CD4-positive, alpha-beta T cell (primary cell): ENCODE data around the gene DYNC1H1. TPM values are rescaled to one million over a fixed set of nuclear protein-coding genes. Genes with fewer than 3 reads are reported as not detected.

Experiments used
- ATAC-seq: fragments of 200-7000 bp; cut with Tn5 transposase; one replicate; pipeline ENCODE4 v1.10.0; 2022; ENCODE audit warnings: mild to moderate bottlenecking; ENCODE audit not compliant: poor library complexity
- CTCF ChIA-PET: fragments of 350-600 bp; sonication (Branson Sonifier 250); formaldehyde crosslinking; loops from one replicate; lab custom pipeline; 2021; ENCODE audit warnings: antibody characterized with exemption, inconsistent platforms; lab: Charles Lee
- POLR2A ChIA-PET: fragments of 350-600 bp; sonication (Branson Sonifier 250); formaldehyde crosslinking; loops from one replicate; lab custom pipeline; 2021; ENCODE audit warnings: antibody characterized with exemption, inconsistent platforms; lab: Charles Lee
- DNase-seq, 14 experiments: peaks; one replicate each; pipeline ENCODE4 v3.0.0-alpha.2; 2013 to 2020; ENCODE audit warnings: mixed read lengths in 2 of 14
- H3K27ac ChIP-seq, 2 donors: one replicate each; pipeline versions ENCODE4 v1.5.1 to v1.7.0; 2013; ENCODE audit warnings: low read length in 2 of 2, low read depth in 1 of 2, mild to moderate bottlenecking in 1 of 2
- H3K27me3 ChIP-seq, 2 experiments: 1 replicate in 1 of 2; 2 replicates in 1 of 2; pipeline versions ENCODE4 v1.6.1 to v1.7.0; 2013; ENCODE audit warnings: low read length in 2 of 2, control low read depth in 1 of 2, mild to moderate bottlenecking in 1 of 2, moderate library complexity in 1 of 2; ENCODE audit not compliant: insufficient read depth in 2 of 2, control insufficient read depth in 1 of 2
- H3K36me3 ChIP-seq: one replicate; pipeline ENCODE4 v1.6.1; 2013; ENCODE audit warnings: low read length, control low read depth; ENCODE audit not compliant: insufficient read depth
- H3K4me1 ChIP-seq: one replicate; pipeline ENCODE4 v1.6.1; 2013; ENCODE audit warnings: low read length, control low read depth; ENCODE audit not compliant: insufficient read depth
- H3K4me3 ChIP-seq: one replicate; pipeline ENCODE4 v1.5.1; 2013; ENCODE audit warnings: mild to moderate bottlenecking, low read length, moderate library complexity
- H3K9me3 ChIP-seq, 2 experiments: 1 replicate in 1 of 2; 2 replicates in 1 of 2; pipeline versions ENCODE4 v1.6.1 to v1.7.0; 2013; ENCODE audit warnings: low read length in 2 of 2, mild to moderate bottlenecking in 2 of 2, control low read depth in 1 of 2, moderate library complexity in 1 of 2; ENCODE audit not compliant: control insufficient read depth in 1 of 2, insufficient read depth in 1 of 2
- H3K27ac Mint-ChIP-seq: one replicate; pipeline ENCODE4 v1.8.0; 2020; ENCODE audit warnings: mixed read lengths
- H3K27me3 Mint-ChIP-seq: one replicate; pipeline ENCODE4 v1.8.0; 2021; ENCODE audit warnings: mixed read lengths
- H3K36me3 Mint-ChIP-seq: one replicate; pipeline ENCODE4 v1.8.0; 2021; ENCODE audit warnings: low read depth, mixed read lengths
- H3K4me1 Mint-ChIP-seq: one replicate; pipeline ENCODE4 v1.8.0; 2021; ENCODE audit warnings: low read depth, mixed read lengths
- H3K4me3 Mint-ChIP-seq: one replicate; pipeline ENCODE4 v1.8.0; 2020; ENCODE audit warnings: mild to moderate bottlenecking, mixed read lengths
- H3K9me3 Mint-ChIP-seq: one replicate; pipeline ENCODE4 v1.8.0; 2020; ENCODE audit warnings: mixed read lengths
- intact Hi-C, 2 experiments: fragments of 100-400 bp; cut with DNase I in 1 of 2; cut with micrococcal nuclease in 1 of 2; formaldehyde crosslinking; loops; one replicate each; pipeline versions ENCODE4 v1.15.1 to v1.9.0; 2023 to 2025; cut with DNase I, micrococcal nuclease
- total RNA-seq, 174 experiments: library from RNA in 2 of 174; stranded (reverse) in 2 of 174; gene quantifications; one replicate each; pipeline ENCODE4 v1.2.3 and lab custom pipeline; 2021 to 2026
- TF ChIP-seq, protein P1 (sequence below): fragments of 200-600 bp; IDR thresholded peaks from one replicate; pipeline ENCODE4 v1.8.0; 2022; ENCODE audit warnings: antibody characterized with exemption, mild to moderate bottlenecking

The DYNC1H1 gene
- total RNA-seq, 2 experiments from 2014 or later: 286 to 293 TPM

DNA sequence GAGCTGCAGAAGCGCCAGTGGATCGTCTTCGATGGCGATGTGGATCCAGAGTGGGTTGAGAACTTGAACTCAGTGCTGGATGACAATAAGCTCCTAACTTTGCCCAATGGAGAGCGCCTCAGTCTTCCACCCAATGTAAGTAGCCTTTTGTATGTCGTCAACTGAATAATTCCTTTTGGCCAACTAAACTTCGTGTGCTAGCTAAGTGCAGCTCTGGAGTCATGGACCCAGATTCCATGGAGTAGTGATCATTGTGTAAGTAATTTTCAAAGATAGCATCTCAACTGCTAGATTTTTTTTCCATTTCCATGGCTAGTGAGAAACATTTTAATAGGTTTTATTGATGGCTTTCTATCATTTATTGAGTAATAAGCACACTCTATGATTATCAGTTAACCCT, 48.0 kb downstream of the DYNC1H1 start:
- intact Hi-C loops: no loop called here
- peaks cover 98% of the 10 kb centered on the region for H3K36me3 ChIP-seq
- H3K36me3 Mint-ChIP-seq: peaks cover 100% of the 10 kb centered on the region
- TF ChIP-seq, protein P1, sequence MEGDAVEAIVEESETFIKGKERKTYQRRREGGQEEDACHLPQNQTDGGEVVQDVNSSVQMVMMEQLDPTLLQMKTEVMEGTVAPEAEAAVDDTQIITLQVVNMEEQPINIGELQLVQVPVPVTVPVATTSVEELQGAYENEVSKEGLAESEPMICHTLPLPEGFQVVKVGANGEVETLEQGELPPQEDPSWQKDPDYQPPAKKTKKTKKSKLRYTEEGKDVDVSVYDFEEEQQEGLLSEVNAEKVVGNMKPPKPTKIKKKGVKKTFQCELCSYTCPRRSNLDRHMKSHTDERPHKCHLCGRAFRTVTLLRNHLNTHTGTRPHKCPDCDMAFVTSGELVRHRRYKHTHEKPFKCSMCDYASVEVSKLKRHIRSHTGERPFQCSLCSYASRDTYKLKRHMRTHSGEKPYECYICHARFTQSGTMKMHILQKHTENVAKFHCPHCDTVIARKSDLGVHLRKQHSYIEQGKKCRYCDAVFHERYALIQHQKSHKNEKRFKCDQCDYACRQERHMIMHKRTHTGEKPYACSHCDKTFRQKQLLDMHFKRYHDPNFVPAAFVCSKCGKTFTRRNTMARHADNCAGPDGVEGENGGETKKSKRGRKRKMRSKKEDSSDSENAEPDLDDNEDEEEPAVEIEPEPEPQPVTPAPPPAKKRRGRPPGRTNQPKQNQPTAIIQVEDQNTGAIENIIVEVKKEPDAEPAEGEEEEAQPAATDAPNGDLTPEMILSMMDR: no peak
- H3K27me3 Mint-ChIP-seq: no peaks in the 10 kb centered on the region
- H3K27me3 ChIP-seq: no peaks in the 10 kb centered on the region
- H3K4me3 Mint-ChIP-seq: no peak overlapping the region
- ATAC-seq (no peak), DNase-seq (no peak)
- no peak overlapping the region for H3K4me3 ChIP-seq
- H3K27ac ChIP-seq: no peak overlapping the region
- POLR2A ChIA-PET: no interaction called here
- H3K27ac Mint-ChIP-seq: no peak overlapping the region
- H3K4me1 Mint-ChIP-seq: no peaks in the 10 kb centered on the region
- H3K9me3 Mint-ChIP-seq: no peaks in the 10 kb centered on the region
- CTCF ChIA-PET: no interaction called here
- no peaks in the 10 kb centered on the region for H3K9me3 ChIP-seq
- no peaks in the 10 kb centered on the region for H3K4me1 ChIP-seq

DNA sequence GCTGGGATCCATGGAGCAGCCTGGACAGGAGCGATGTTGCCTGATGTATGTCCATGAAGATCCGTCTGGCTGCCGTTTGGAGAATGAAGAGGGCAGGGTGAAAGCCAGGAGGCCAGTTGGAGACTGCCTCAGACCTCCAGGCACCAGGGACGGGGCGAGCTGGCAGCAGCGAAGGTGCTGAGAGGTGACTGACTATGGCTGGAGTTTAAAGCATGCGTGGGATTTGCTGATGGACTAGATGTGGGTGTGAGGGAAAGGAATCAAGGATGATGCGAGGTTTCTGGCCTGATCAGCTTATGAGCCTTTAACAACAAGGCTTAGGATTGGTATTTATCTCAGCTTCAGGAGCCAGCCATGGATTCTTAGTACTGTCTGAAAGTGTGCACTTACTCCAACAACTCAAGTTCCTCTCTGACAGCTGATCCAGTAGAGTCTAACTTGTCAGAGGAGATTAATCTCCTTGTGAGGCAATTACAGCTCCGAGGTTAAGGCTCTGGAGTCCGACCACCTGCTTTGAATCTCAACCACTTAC, 49.4 kb downstream of the DYNC1H1 start:
- no peaks in the 10 kb centered on the region for H3K27me3 ChIP-seq
- ChIA-PET CTCF (no interaction called here), POLR2A (no interaction called here)
- ATAC-seq (no peak), DNase-seq (no peak)
- H3K27me3 Mint-ChIP-seq: no peaks in the 10 kb centered on the region
- peaks cover 96% of the 10 kb centered on the region for H3K36me3 ChIP-seq
- H3K9me3 Mint-ChIP-seq: no peaks in the 10 kb centered on the region
- H3K4me3 ChIP-seq: no peak overlapping the region
- H3K4me1 ChIP-seq: no peaks in the 10 kb centered on the region
- no peak overlapping the region for H3K27ac ChIP-seq
- intact Hi-C loops: no loop called here
- no peak overlapping the region for H3K4me3 Mint-ChIP-seq
- H3K27ac Mint-ChIP-seq: no peak overlapping the region
- H3K9me3 ChIP-seq: no peaks in the 10 kb centered on the region
- TF ChIP-seq, protein P1: no peak
- peaks cover 99% of the 10 kb centered on the region for H3K36me3 Mint-ChIP-seq
- H3K4me1 Mint-ChIP-seq: no peaks in the 10 kb centered on the region

DNA sequence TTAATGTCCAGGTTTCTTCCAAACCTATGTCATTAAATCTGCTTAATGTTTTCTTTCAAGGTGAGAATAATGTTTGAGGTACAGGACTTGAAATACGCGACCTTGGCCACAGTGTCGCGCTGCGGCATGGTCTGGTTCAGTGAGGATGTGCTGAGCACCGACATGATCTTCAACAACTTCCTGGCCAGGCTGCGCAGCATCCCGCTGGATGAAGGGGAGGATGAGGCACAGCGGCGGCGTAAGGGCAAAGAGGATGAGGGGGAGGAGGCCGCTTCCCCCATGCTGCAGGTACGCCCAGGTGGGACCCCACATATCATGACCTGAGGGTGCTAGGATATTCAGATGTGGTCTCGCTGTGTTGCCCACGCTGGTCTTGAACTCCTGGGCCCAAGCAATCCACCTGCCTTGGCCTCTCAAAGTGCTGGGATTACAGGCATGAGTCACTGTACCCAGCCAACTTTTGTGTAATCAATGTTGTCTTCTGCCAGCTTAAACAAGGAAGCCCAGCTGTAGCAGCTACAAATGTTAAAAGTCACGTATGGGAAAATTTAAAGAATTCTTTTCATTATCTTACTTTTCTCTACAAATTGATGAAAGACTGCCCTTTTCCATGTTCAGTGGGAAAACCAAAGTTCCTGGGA, 50.8 kb downstream of the DYNC1H1 start:
- H3K27ac Mint-ChIP-seq: no peak overlapping the region
- ChIA-PET CTCF (no interaction called here), POLR2A (no interaction called here)
- Histone ChIP-seq H3K4me1 (peaks cover 5% of the 10 kb centered on the region), H3K36me3 (peaks cover 90% of the 10 kb centered on the region), H3K27ac (no peak overlapping the region), H3K27me3 (no peaks in the 10 kb centered on the region), H3K4me3 (no peak overlapping the region), H3K9me3 (no peaks in the 10 kb centered on the region)
- H3K27me3 Mint-ChIP-seq: no peaks in the 10 kb centered on the region
- TF ChIP-seq, protein P1: no peak
- peaks cover 99% of the 10 kb centered on the region for H3K36me3 Mint-ChIP-seq
- H3K4me1 Mint-ChIP-seq: peaks cover 8% of the 10 kb centered on the region
- H3K4me3 Mint-ChIP-seq: no peak overlapping the region
- intact Hi-C loops: no loop called here
- no peaks in the 10 kb centered on the region for H3K9me3 Mint-ChIP-seq
- no peak for ATAC-seq
- no peak for DNase-seq
